Neural cell (in vitro differentiated cells): ENCODE data around the gene KLHDC8A.

Experiments
- CTCF ChIP-seq: fragments of 450-650 bp; IDR thresholded peaks from 2 replicates; pipeline ENCODE4 v1.5.1; 2014; ENCODE audit warnings: antibody characterized with exemption, mild to moderate bottlenecking, moderate library complexity; ENCODE audit not compliant: poor library complexity, severe bottlenecking
- EP300 ChIP-seq: fragments of 450-650 bp; conservative IDR thresholded peaks from 2 replicates; pipeline ENCODE4 v1.6.1; 2014; ENCODE audit warnings: antibody characterized with exemption, mild to moderate bottlenecking, moderate library complexity; ENCODE audit not compliant: poor library complexity, severe bottlenecking
- EZH2 ChIP-seq: fragments of 200-600, 300-800 bp; shearing (Covaris generic), sonication (generic); IDR thresholded peaks from 2 replicates; pipeline ENCODE4 v1.6.1; 2014; ENCODE audit warnings: antibody characterized with exemption, low read length, borderline replicate concordance, mild to moderate bottlenecking; ENCODE audit not compliant: insufficient read depth, poor library complexity, severe bottlenecking
- POLR2AphosphoS5 ChIP-seq: IDR thresholded peaks from 2 replicates; pipeline ENCODE4 v1.6.1; 2012

DNA sequence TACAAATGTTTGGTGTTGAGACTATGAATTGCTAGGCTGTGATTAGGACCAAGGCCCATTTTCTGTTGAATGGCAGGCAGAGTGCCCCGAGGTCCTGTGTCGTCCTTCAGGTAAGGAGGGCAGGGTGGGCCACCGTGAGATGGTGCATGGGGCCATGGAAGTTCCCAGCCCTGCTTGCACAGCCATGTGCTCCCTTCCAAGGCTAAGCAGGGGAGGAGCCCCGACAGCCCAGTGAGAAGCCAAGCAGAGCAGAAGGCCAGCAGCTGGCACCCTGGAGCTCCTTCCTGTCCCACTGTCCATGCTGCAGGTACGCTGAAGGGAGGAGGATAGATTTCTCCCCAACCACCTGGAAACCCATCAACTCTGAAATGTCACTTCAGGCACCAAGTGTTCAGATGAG lies 27.0 kb downstream of the KLHDC8A start:
- TF ChIP-seq CTCF (no peak), EZH2 (no peak), EP300 (no peak), POLR2AphosphoS5 (no peak)
